T-helper 17 cell (primary cell): ENCODE data around the gene SMIM7. TPM values are rescaled to one million over a fixed set of nuclear protein-coding genes. Genes with fewer than 3 reads are reported as not detected.

Source experiments
- ATAC-seq: fragments of 150-1000 bp; cut with Tn5 transposase; 2 replicates; pipeline ENCODE4 v1.10.0; 2021; ENCODE audit warnings: mild to moderate bottlenecking, moderate library complexity
- DNase-seq, 3 donors: peaks; one replicate each; pipeline versions ENCODE4 v3.0.0 to v3.0.0-alpha.2; 2020 to 2021
- H3K9me3 ChIP-seq: one replicate; pipeline ENCODE4 v1.7.0; 2013; ENCODE audit warnings: low read length, mild to moderate bottlenecking; ENCODE audit not compliant: control insufficient read depth, poor library complexity, severe bottlenecking
- H3K27ac Mint-ChIP-seq: one replicate; pipeline ENCODE4 v1.8.0; 2022; ENCODE audit warnings: mild to moderate bottlenecking, moderate library complexity, mixed read lengths
- H3K27me3 Mint-ChIP-seq: one replicate; pipeline ENCODE4 v1.8.0; 2022; ENCODE audit warnings: mixed read lengths
- H3K36me3 Mint-ChIP-seq: one replicate; pipeline ENCODE4 v1.8.0; 2022; ENCODE audit warnings: low read depth, mixed read lengths
- H3K4me1 Mint-ChIP-seq: one replicate; pipeline ENCODE4 v1.8.0; 2022; ENCODE audit warnings: mild to moderate bottlenecking, mixed read lengths
- H3K4me3 Mint-ChIP-seq: one replicate; pipeline ENCODE4 v1.8.0; 2022; ENCODE audit warnings: mild to moderate bottlenecking, moderate library complexity, mixed read lengths
- total RNA-seq, 4 donors: library from RNA in 2 of 4; stranded (reverse) in 2 of 4; gene quantifications; one replicate each; pipeline ENCODE4 v1.2.3 and lab custom pipeline; 2022 to 2026

SMIM7 gene
- total RNA-seq, 2 donors from 2014 or later: 60.7 to 70.2 TPM

DNA sequence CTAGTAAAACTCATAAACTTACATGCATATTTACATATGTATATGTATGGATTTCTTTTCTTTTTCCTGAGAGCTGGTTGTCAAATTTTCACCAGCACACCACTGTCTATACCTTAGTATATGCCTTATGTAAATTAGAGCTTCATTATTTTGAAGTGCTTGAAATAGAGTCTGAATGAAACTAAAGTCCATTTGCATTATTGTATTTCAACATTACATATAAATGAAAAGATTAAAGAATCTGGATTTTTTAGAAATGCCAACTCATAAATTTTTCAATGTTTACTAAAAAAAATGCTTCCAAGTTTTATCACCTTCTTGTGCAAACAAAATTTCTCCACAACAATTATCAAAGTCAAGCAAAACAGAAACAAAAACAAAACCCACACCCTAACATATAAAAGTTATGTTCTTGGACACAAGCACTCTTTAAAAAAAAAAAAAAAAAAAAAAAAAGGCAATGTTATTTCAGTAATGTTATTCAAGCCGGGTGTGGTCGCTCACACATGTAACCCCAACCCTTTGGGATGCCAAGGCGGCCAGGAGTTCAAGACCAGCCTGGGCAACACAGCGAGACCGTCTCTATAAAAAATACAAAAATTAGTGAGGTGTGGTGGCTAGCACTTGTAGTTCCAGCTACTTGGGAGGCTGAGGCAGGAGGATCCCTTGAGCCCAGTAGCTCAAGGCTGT is 50.3 kb downstream of the SMIM7 start:
- Mint-ChIP-seq H3K36me3 (no peaks in the 10 kb centered on the region), H3K27me3 (no peaks in the 10 kb centered on the region), H3K4me3 (no peak overlapping the region), H3K4me1 (peaks cover 30% of the 10 kb centered on the region), H3K27ac (no peak overlapping the region)
- DNase-seq (no peak), ATAC-seq (no peak)
- no peaks in the 10 kb centered on the region for H3K9me3 ChIP-seq

DNA sequence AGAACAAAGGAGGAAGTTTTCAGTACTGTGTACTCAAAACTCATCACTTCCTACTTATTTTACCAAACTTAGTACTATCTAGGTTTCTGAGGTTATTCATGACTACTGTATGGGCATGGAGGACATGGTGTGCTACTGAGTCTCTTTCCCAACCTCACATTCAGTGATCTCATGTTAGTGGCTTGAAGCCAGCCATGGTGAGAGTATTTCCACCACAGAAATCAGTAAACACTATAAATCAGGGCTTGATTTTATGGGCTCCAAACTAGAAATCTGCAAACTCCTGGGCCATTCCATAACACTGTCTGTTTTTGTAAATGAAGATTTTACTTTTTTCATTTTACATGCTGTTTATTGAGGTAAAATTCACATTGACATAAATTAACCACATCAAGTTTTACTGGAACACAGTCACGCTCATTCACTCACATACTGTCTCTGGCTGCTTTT is 51.6 kb downstream of the SMIM7 start:
- H3K27me3 Mint-ChIP-seq: no peaks in the 10 kb centered on the region
- no peaks in the 10 kb centered on the region for H3K9me3 ChIP-seq
- peaks cover 31% of the 10 kb centered on the region for H3K4me1 Mint-ChIP-seq
- H3K4me3 Mint-ChIP-seq: no peak overlapping the region
- H3K36me3 Mint-ChIP-seq: no peaks in the 10 kb centered on the region
- no peak for DNase-seq
- ATAC-seq: peak; percentile 30
- H3K27ac Mint-ChIP-seq: no peak overlapping the region

DNA sequence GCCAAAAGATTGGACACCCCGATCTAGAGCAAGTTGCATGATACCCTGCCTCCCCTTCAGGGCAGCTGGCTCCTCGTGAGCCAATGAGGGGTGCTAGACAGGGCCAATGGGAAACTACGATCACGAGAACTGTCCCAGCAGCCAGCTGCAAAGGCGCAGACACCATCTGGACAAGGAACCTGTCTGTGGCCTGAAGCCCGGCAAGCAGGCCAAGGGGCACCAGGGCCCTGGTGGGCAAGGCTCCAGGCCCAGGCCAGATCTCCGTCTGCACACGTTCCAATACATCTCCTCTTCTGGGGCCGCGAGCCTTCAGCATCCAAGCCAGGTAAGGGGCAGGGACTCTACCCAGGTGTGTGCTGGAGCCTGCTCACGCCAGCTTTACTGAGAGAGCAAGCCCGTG is 52.1 kb downstream of the SMIM7 start:
- no peaks in the 10 kb centered on the region for H3K9me3 ChIP-seq
- H3K27me3 Mint-ChIP-seq: no peaks in the 10 kb centered on the region
- DNase-seq (no peak), ATAC-seq (peak; percentile 20)
- H3K36me3 Mint-ChIP-seq: no peaks in the 10 kb centered on the region
- H3K4me1 Mint-ChIP-seq: peaks cover 31% of the 10 kb centered on the region
- H3K4me3 Mint-ChIP-seq: no peak overlapping the region
- H3K27ac Mint-ChIP-seq: no peak overlapping the region

DNA sequence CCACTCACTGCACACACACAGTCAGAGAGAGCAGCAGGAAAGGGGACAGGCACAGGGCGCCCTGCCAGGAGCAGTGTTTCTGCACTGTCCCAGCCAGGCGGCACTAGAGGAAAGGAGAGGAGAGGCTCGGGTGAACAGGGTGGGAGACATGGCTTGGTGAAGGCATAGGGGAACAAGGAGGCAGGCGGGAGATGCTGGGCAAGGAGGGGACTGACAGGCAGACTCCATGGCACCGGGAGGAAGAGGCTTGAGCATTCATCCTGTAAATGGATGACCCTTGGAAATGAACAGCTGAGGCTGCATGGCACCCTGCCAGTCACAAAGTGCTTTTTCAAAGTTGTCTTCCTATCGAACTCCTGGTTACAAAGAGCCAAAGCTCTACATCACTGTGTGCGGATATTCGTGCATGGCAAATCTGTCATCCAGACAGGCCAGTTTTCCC is 54.4 kb downstream of the SMIM7 start:
- H3K9me3 ChIP-seq: no peaks in the 10 kb centered on the region
- peaks cover 30% of the 10 kb centered on the region for H3K4me1 Mint-ChIP-seq
- DNase-seq (no peak), ATAC-seq (no peak)
- H3K36me3 Mint-ChIP-seq: no peaks in the 10 kb centered on the region
- H3K27ac Mint-ChIP-seq: peak overlapping the region; percentile 6
- H3K27me3 Mint-ChIP-seq: no peaks in the 10 kb centered on the region
- no peak overlapping the region for H3K4me3 Mint-ChIP-seq

DNA sequence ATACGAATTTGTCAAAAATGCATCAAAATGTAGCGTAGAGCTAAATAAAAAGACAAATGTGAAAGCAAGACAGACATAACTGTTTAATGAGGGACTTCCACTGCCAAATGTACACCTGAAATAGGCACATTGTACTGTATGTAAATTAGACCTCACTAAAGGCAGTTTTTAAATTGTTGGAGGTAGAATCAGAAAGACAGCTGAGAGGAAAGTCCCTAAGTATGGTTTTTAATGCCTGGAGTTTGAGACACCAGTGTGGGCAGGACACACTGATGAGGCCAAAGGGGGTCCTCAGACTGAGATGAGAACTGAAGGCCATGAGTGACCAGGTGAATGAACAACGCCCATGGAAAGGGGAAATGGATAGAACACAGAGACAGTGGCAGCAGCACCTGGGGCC is 54.8 kb downstream of the SMIM7 start:
- Mint-ChIP-seq H3K27ac (peak overlapping the region; percentile 6), H3K27me3 (no peaks in the 10 kb centered on the region), H3K4me3 (no peak overlapping the region), H3K4me1 (peaks cover 29% of the 10 kb centered on the region), H3K36me3 (no peaks in the 10 kb centered on the region)
- ATAC-seq (no peak), DNase-seq (no peak)
- no peaks in the 10 kb centered on the region for H3K9me3 ChIP-seq

DNA sequence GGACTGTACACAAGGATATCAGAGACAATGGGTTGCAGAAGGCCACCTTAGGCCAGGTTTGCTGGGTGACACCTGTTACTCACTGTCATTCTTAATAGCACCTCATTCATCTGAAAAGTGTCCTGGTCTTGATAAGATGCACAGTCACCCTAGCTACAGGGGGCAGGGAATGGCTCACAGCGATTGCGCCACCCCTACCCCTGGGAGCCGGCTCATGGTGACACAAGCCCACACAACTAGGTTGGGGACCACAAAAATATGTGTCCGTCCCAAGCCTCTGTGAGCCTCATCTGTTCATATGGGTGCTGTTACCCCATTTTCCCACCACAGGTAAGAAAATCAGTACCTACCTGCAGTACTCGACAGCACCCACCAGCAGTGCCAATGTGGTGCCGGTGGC is 55.3 kb downstream of the SMIM7 start:
- no peak for ATAC-seq
- no peaks in the 10 kb centered on the region for H3K9me3 ChIP-seq
- DNase-seq: no peak
- no peaks in the 10 kb centered on the region for H3K36me3 Mint-ChIP-seq
- no peaks in the 10 kb centered on the region for H3K27me3 Mint-ChIP-seq
- no peak overlapping the region for H3K27ac Mint-ChIP-seq
- no peak overlapping the region for H3K4me3 Mint-ChIP-seq
- H3K4me1 Mint-ChIP-seq: peaks cover 26% of the 10 kb centered on the region

DNA sequence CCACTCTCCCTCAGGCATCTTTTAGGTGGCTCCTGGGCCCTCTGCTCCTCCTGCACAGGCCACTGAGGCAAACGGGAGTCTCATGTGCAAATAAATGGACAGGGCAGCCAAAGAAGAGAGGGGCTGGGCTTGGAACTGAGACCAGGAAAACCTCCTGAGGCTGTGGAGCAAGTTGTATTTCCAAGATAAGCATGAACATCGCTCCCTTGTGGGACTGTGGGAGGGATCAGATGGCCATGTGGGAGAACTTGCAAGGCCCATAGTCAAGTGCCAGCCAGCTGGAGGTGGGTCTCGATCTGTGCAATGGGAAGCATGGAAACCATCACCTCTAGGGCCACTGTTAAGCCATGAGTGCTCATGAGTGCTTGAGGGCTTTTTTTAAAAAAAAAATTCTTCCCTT is 56.9 kb downstream of the SMIM7 start:
- no peak for ATAC-seq
- Mint-ChIP-seq H3K27me3 (no peaks in the 10 kb centered on the region), H3K4me3 (no peak overlapping the region), H3K4me1 (peaks cover 20% of the 10 kb centered on the region), H3K36me3 (no peaks in the 10 kb centered on the region), H3K27ac (peak overlapping the region; percentile 27)
- DNase-seq: no peak
- H3K9me3 ChIP-seq: no peaks in the 10 kb centered on the region

DNA sequence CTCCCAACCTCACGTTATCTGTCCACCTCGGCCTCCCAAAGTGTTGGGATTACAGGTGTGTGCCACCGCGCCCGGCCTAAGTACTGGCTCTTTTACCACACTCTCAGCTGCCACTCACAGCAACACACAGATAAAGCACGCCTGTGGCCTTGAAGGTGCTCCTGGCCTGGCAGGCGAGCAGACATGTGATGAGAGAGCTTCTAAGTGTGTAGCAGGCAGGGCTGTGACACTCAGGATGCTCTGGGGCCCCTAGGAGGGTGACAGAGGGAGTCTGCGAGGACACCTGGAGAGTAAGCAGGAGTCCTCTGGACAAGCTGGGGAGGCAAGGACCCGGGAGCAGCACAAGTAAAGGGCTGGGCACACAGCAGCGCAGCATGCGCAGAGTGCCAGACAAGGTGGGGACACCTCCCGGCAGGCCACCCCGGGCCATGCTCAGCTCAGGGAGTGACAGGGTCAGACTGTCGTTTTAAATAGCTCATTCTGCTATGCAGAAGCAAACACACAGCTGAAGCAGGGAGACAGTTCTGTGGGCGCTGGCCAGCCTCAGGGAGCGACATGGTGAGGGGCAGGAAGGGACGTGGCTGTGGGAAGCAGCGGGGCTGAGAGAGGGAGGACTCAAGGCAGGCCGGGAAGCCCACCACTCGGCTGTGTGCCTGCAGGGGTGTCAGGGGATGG is 58.4 kb downstream of the SMIM7 start:
- ATAC-seq: no peak
- no peak overlapping the region for H3K27ac Mint-ChIP-seq
- H3K4me3 Mint-ChIP-seq: no peak overlapping the region
- peaks cover 23% of the 10 kb centered on the region for H3K4me1 Mint-ChIP-seq
- no peak for DNase-seq
- H3K9me3 ChIP-seq: no peaks in the 10 kb centered on the region
- no peaks in the 10 kb centered on the region for H3K36me3 Mint-ChIP-seq
- no peaks in the 10 kb centered on the region for H3K27me3 Mint-ChIP-seq

DNA sequence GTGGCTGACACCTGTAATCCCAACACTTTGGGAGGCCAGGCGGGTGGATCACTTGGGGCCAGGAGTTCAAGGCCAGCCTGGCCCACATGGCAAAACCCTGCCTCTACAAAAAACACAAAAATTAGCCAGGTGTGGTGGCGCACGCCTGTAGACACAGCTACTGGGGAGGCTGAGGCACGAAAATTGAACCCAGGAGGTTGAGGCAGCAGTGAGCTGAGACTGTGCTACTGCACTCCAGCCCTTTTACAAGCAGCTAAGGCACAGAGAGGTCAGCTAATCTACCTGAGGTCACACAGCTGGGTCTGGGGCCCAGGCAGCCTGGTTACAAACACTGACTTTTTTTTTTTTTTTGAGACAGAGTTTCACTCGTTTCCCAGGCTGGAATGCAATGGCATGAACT is 59.1 kb downstream of the SMIM7 start:
- H3K4me1 Mint-ChIP-seq: peaks cover 26% of the 10 kb centered on the region
- no peaks in the 10 kb centered on the region for H3K36me3 Mint-ChIP-seq
- H3K9me3 ChIP-seq: no peaks in the 10 kb centered on the region
- ATAC-seq (no peak), DNase-seq (no peak)
- no peaks in the 10 kb centered on the region for H3K27me3 Mint-ChIP-seq
- H3K27ac Mint-ChIP-seq: peak overlapping the region; percentile 61
- no peak overlapping the region for H3K4me3 Mint-ChIP-seq

DNA sequence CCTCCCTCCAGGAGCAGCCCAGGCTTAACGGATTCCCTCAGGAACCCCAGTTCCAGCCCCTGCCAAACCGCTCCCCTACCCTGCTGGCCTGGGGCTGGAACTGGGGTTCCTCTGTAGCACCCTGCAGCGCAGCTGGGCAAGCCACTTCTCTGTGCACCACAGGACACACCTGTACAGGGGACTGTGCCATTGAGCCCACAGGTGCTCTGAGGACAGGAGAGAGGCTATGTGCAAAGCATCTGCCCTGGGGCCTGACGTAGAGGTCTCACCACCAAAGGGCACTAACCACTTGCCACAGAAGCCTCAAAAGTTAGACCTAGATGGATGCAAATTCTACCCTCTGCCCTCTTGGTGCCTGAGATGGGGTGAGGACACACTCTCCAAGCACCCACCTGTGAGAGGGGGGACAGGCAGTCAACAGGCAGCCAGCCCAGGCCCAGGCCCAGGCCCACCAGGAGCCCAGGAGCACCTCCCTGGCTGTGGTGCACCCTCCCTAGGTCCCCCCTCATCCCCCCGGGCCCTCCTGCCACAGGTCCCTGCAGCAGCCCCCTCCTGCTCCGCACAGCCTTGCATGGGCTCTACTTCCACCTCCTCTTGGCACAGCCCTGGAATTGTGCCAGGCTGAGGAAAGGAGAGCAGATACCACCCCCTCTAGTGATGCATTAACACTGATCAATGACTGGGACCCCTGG is 60.1 kb downstream of the SMIM7 start:
- no peak overlapping the region for H3K4me3 Mint-ChIP-seq
- DNase-seq: no peak
- H3K27me3 Mint-ChIP-seq: no peaks in the 10 kb centered on the region
- peak overlapping the region; percentile 61 for H3K27ac Mint-ChIP-seq
- no peak for ATAC-seq
- no peaks in the 10 kb centered on the region for H3K36me3 Mint-ChIP-seq
- no peaks in the 10 kb centered on the region for H3K9me3 ChIP-seq
- H3K4me1 Mint-ChIP-seq: peaks cover 31% of the 10 kb centered on the region

DNA sequence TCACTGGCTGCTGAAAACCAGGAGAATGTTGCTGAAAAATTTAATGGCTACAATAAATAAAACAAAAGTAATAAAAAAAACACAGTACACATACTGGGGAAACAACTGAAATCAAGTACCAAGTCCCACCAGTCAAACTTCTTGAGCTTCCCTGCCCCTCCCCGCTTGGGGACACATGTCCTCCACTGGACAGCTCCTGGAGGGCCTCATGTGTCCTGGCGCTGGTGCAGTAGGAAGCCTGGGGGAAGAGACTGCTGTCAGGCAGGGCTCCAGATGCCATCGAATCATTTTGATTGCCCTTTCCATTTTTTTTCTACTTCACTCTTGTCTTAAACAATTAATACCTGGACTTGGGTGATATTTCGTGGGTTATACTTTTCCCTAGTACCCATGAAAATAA is 61.1 kb downstream of the SMIM7 start:
- no peak for DNase-seq
- no peak for ATAC-seq
- no peak overlapping the region for H3K4me3 Mint-ChIP-seq
- no peak overlapping the region for H3K27ac Mint-ChIP-seq
- H3K4me1 Mint-ChIP-seq: peaks cover 35% of the 10 kb centered on the region
- H3K9me3 ChIP-seq: no peaks in the 10 kb centered on the region
- no peaks in the 10 kb centered on the region for H3K36me3 Mint-ChIP-seq
- H3K27me3 Mint-ChIP-seq: no peaks in the 10 kb centered on the region

DNA sequence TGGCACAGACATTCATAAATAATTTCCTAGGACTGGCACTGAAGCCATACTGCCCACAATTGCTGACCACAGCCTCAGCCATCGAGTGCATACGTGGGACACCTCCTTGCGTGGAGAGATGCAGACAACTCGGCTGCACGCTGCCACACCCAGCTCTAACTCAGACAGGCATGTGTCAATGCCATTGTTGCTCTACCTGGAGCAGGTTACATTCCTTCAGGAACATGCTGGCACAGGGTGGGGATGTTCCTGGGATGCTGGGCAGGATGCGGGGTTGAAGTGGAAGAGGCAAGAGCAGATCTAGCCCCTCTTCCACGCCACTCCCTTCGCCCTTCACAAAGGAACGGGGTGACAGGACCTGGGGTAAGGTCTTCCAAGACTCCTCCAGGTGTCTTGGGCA is 63.5 kb downstream of the SMIM7 start:
- no peak for DNase-seq
- H3K27ac Mint-ChIP-seq: peak overlapping the region; percentile 91
- H3K36me3 Mint-ChIP-seq: no peaks in the 10 kb centered on the region
- ATAC-seq: no peak
- peaks cover 36% of the 10 kb centered on the region for H3K4me1 Mint-ChIP-seq
- H3K4me3 Mint-ChIP-seq: no peak overlapping the region
- no peaks in the 10 kb centered on the region for H3K27me3 Mint-ChIP-seq
- no peaks in the 10 kb centered on the region for H3K9me3 ChIP-seq
